ENCODE data around the gene NR4A1. TPM values are rescaled to one million over a fixed set of nuclear protein-coding genes. Genes with fewer than 3 reads are reported as not detected.

NR4A1 gene
- polyA plus RNA-seq, 1 donor from 2014 or later = 3.4 TPM

DNA sequence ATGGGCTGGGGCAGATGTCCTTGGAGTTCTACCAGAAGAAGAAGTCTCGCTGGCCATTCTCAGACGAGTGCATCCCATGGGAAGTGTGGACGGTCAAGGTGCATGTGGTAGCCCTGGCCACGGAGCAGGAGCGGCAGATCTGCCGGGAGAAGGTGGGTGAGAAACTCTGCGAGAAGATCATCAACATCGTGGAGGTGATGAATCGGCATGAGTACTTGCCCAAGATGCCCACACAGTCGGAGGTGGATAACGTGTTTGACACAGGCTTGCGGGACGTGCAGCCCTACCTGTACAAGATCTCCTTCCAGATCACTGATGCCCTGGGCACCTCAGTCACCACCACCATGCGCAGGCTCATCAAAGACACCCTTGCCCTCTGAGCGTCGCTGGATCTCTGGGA is 25.6 kb downstream of the NR4A1 start:
- no peak overlapping the region for H3K4me3 ChIP-seq (ENCODE audit: low read length)
- H3F3A ChIP-seq (ENCODE audit: insufficient read depth, low read length, poor library complexity, severe bottlenecking) = no peaks in the 10 kb centered on the region

DNA sequence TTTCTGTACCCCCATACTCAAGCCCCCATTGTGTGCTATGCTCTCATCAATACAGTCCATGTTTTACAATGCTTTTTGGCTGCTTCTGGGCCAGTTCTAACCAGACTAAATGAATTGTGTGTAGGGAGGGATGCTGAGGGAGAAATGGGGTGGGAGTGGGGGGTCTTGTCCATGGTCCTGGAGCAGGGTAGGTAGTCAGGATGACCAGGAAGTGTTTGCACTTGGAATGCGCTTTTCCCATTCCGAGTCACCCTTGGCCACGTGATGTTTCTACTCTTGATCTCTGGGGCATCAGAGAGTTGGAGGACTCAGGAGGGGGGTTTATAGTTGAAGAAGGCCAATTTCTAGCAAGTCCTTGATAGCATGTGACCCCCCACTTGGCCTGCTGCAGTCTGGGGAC is 27.0 kb downstream of the NR4A1 start:
- Histone ChIP-seq H3K9ac (ENCODE audit: low read length) (no peak overlapping the region), H3K79me2 (replicated peaks; ENCODE audit: insufficient read depth, low read length) (no peaks in the 10 kb centered on the region), H3F3A (ENCODE audit: insufficient read depth, low read length, poor library complexity, severe bottlenecking) (no peaks in the 10 kb centered on the region), H3K4me3 (ENCODE audit: low read length) (no peak overlapping the region), H4K20me1 (ENCODE audit: insufficient read depth) (no peaks in the 10 kb centered on the region), H3K27ac (ENCODE audit: low read length) (no peak overlapping the region), H3K9me2 (ENCODE audit: insufficient read depth, low read length) (no peaks in the 10 kb centered on the region), H3K4me2 (ENCODE audit: low read length) (no peak overlapping the region), H3K27me3 (ENCODE audit: insufficient read depth, low read depth, low read length) (no peaks in the 10 kb centered on the region), H3K9me3 (ENCODE audit: low read length) (no peaks in the 10 kb centered on the region), H2AFZ (ENCODE audit: low read depth, low read length) (no peak overlapping the region), H3K36me3 (ENCODE audit: insufficient read depth, low read length) (no peaks in the 10 kb centered on the region)
- no peak for TF ChIP-seq TAF1 (IDR thresholded peaks at IDR 0.05; ENCODE audit: low read depth)
- TF ChIP-seq POLR2AphosphoS5 (IDR thresholded peaks at IDR 0.05) = no peak
- no peak for TF ChIP-seq SMC3 (conservative IDR thresholded peaks at IDR 0.05; ENCODE audit: poor library complexity)

More for the DNA sequence above, 25.6 kb downstream of the NR4A1 start:
- Histone ChIP-seq H3K79me2 (replicated peaks; ENCODE audit: insufficient read depth, low read length) (peaks cover 7% of the 10 kb centered on the region), H2AFZ (ENCODE audit: low read depth, low read length) (no peak overlapping the region), H3K9me3 (ENCODE audit: low read length) (no peaks in the 10 kb centered on the region), H3K9me2 (ENCODE audit: insufficient read depth, low read length) (no peaks in the 10 kb centered on the region), H4K20me1 (ENCODE audit: insufficient read depth) (no peaks in the 10 kb centered on the region), H3K9ac (ENCODE audit: low read length) (no peak overlapping the region), H3K4me2 (ENCODE audit: low read length) (no peak overlapping the region), H3K27ac (ENCODE audit: low read length) (no peak overlapping the region), H3K36me3 (ENCODE audit: insufficient read depth, low read length) (no peaks in the 10 kb centered on the region), H3K27me3 (ENCODE audit: insufficient read depth, low read depth, low read length) (no peaks in the 10 kb centered on the region)
- TF ChIP-seq MXI1 (conservative IDR thresholded peaks at IDR 0.05; ENCODE audit: poor library complexity, severe bottlenecking) (no peak), RAD21 (conservative IDR thresholded peaks at IDR 0.05) (no peak), POLR2AphosphoS5 (IDR thresholded peaks at IDR 0.05) (no peak), EZH2 (IDR thresholded peaks at IDR 0.05; ENCODE audit: borderline replicate concordance, insufficient read depth, low read length, poor library complexity, severe bottlenecking) (no peak), EP300 (conservative IDR thresholded peaks at IDR 0.05; ENCODE audit: poor library complexity, severe bottlenecking) (no peak), TAF1 (IDR thresholded peaks at IDR 0.05; ENCODE audit: low read depth) (no peak), SMC3 (conservative IDR thresholded peaks at IDR 0.05; ENCODE audit: poor library complexity) (no peak)
- TF ChIP-seq, protein P1, sequence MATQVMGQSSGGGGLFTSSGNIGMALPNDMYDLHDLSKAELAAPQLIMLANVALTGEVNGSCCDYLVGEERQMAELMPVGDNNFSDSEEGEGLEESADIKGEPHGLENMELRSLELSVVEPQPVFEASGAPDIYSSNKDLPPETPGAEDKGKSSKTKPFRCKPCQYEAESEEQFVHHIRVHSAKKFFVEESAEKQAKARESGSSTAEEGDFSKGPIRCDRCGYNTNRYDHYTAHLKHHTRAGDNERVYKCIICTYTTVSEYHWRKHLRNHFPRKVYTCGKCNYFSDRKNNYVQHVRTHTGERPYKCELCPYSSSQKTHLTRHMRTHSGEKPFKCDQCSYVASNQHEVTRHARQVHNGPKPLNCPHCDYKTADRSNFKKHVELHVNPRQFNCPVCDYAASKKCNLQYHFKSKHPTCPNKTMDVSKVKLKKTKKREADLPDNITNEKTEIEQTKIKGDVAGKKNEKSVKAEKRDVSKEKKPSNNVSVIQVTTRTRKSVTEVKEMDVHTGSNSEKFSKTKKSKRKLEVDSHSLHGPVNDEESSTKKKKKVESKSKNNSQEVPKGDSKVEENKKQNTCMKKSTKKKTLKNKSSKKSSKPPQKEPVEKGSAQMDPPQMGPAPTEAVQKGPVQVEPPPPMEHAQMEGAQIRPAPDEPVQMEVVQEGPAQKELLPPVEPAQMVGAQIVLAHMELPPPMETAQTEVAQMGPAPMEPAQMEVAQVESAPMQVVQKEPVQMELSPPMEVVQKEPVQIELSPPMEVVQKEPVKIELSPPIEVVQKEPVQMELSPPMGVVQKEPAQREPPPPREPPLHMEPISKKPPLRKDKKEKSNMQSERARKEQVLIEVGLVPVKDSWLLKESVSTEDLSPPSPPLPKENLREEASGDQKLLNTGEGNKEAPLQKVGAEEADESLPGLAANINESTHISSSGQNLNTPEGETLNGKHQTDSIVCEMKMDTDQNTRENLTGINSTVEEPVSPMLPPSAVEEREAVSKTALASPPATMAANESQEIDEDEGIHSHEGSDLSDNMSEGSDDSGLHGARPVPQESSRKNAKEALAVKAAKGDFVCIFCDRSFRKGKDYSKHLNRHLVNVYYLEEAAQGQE (IDR thresholded peaks at IDR 0.05; ENCODE audit: borderline replicate concordance) = no peak
- TF ChIP-seq, protein P2, sequence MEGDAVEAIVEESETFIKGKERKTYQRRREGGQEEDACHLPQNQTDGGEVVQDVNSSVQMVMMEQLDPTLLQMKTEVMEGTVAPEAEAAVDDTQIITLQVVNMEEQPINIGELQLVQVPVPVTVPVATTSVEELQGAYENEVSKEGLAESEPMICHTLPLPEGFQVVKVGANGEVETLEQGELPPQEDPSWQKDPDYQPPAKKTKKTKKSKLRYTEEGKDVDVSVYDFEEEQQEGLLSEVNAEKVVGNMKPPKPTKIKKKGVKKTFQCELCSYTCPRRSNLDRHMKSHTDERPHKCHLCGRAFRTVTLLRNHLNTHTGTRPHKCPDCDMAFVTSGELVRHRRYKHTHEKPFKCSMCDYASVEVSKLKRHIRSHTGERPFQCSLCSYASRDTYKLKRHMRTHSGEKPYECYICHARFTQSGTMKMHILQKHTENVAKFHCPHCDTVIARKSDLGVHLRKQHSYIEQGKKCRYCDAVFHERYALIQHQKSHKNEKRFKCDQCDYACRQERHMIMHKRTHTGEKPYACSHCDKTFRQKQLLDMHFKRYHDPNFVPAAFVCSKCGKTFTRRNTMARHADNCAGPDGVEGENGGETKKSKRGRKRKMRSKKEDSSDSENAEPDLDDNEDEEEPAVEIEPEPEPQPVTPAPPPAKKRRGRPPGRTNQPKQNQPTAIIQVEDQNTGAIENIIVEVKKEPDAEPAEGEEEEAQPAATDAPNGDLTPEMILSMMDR (IDR thresholded peaks at IDR 0.05; ENCODE audit: poor library complexity, severe bottlenecking) = no peak

All from neural cell (in vitro differentiated cells).